ENCODE results near the gene TTC27.

Gene TTC27

GRCh38 chr2:32783469-32783868 lies 155.6 kb downstream of the TTC27 start:
- no peak for TF ChIP-seq CTCF (IDR thresholded peaks at IDR 0.05)

- no peak for TF ChIP-seq CTCF (IDR thresholded peaks at IDR 0.05)
Measured at GRCh38 chr2:32783933-32784332, 156.1 kb downstream of the TTC27 start.

- no peak for TF ChIP-seq CTCF (IDR thresholded peaks at IDR 0.05)
Measured at GRCh38 chr2:32787207-32787606, 159.4 kb downstream of the TTC27 start.

GRCh38 chr2:32788114-32788513 lies 160.3 kb downstream of the TTC27 start:
- no peak for TF ChIP-seq CTCF (IDR thresholded peaks at IDR 0.05)

GRCh38 chr2:32792416-32792815 lies 164.6 kb downstream of the TTC27 start:
- TF ChIP-seq CTCF (IDR thresholded peaks at IDR 0.05): no peak

GRCh38 chr2:32798829-32799228 lies 171.0 kb downstream of the TTC27 start:
- TF ChIP-seq CTCF (IDR thresholded peaks at IDR 0.05): no peak

GRCh38 chr2:32801741-32802140 lies 173.9 kb downstream of the TTC27 start:
- no peak for TF ChIP-seq CTCF (IDR thresholded peaks at IDR 0.05)

- no peak for TF ChIP-seq CTCF (IDR thresholded peaks at IDR 0.05)
Measured at GRCh38 chr2:32802877-32803276, 175.0 kb downstream of the TTC27 start.
